Upper lobe of right lung (tissue), 1 donor: Measurements from ENCODE around the gene GTPBP1. TPM values are rescaled to one million over a fixed set of nuclear protein-coding genes. Genes with fewer than 3 reads are reported as not detected.

Experiments
- ATAC-seq: fragments of 200-7000 bp; cut with Tn5 transposase; one replicate; pipeline ENCODE4 v1.9.1; 2020; ENCODE audit warnings: mild to moderate bottlenecking, moderate library complexity
- DNase-seq: peaks from one replicate; pipeline ENCODE4 v3.0.0-alpha.2; 2020
- H3K27ac ChIP-seq: fragments of 200-600 bp; one replicate; pipeline ENCODE4 v1.8.0; 2022
- H3K27me3 ChIP-seq: fragments of 200-600 bp; one replicate; pipeline ENCODE4 v1.8.0; 2022; ENCODE audit warnings: mild to moderate bottlenecking
- H3K36me3 ChIP-seq: fragments of 200-600 bp; one replicate; pipeline ENCODE4 v1.8.0; 2022
- H3K4me1 ChIP-seq: fragments of 200-600 bp; one replicate; pipeline ENCODE4 v1.8.0; 2022
- H3K4me3 ChIP-seq: fragments of 200-600 bp; one replicate; pipeline ENCODE4 v1.8.0; 2022; ENCODE audit warnings: mild to moderate bottlenecking
- H3K9me3 ChIP-seq: fragments of 200-600 bp; one replicate; pipeline ENCODE4 v1.8.0; 2022
- CTCF ChIP-seq: fragments of 200-600 bp; IDR thresholded peaks from one replicate; pipeline ENCODE4 v1.8.0; 2022; ENCODE audit warnings: antibody characterized with exemption
- intact Hi-C: fragments of 100-400 bp; cut with DNase I; formaldehyde crosslinking; loops from one replicate; pipeline ENCODE4 v1.11.0; 2022
- total RNA-seq: library from RNA; stranded (reverse); fragmentation: NEBNext Ultra II Directional; extraction: Animal tissue kit (Norgen Biotek cat#: 25700); gene quantifications from one replicate; pipeline ENCODE4 v1.2.1, GENCODE V29; 2021
- donor health status: DM: no; HTN: yes; CAD: no; lungs with severe emphysema.

GTPBP1 gene
- total RNA-seq, 1 donor from 2014 or later: 72.5 TPM

- DNase-seq (peak; percentile 71), ATAC-seq (peak; percentile 56)
- Histone ChIP-seq H3K27me3 (no peaks in the 10 kb centered on the region), H3K4me1 (peaks cover 14% of the 10 kb centered on the region), H3K9me3 (no peaks in the 10 kb centered on the region), H3K36me3 (peaks cover 70% of the 10 kb centered on the region), H3K4me3 (no peak overlapping the region), H3K27ac (no peak overlapping the region)
- TF ChIP-seq CTCF: peak; percentile 66
- intact Hi-C loops: no loop called here
These were observed 27.6 kb downstream of the GTPBP1 start for GRCh38 chr22:38733329-38733723.

DNA sequence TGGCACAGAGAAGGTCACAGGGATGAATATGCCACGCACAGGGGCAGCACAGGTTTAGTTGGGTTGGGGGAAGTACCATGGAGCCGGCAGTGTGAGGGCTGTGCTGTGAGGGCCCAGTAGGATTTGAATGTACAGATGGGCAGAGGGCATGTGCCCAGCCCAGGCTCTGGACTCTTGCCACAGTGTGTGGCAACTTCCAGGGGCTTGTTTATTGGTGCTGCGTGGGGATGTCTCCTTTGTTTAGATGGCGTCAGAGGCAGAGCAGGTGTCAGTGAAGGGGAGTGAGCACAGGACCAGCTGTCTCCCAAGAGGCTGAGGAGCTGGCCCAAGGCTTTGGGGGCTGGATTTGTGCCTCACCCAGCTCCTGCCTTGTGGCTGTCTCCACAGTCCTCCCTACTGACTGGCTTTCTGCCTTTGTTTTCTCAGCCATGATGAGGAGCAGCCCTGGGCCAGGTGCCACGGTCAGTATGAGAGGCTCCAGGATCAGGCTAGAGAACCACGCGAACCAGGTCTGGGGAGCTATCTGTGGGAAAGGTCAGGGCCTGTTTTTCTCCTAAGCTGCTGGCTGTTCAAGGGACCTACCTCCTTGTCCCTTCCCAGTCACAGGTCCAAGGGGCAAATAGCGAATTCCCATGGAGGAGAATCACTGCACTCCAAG, 28.1 kb downstream of the GTPBP1 start:
- Histone ChIP-seq H3K27ac (peak overlapping the region; percentile 2), H3K36me3 (peaks cover 70% of the 10 kb centered on the region), H3K4me1 (peaks cover 14% of the 10 kb centered on the region), H3K27me3 (no peaks in the 10 kb centered on the region), H3K9me3 (no peaks in the 10 kb centered on the region), H3K4me3 (no peak overlapping the region)
- ATAC-seq (peak; percentile 22), DNase-seq (peak; percentile 76)
- no peak for TF ChIP-seq CTCF
- intact Hi-C loops: no loop called here

GRCh38 chr22:38734421-38735100, 28.8 kb downstream of the GTPBP1 start:
- peaks cover 70% of the 10 kb centered on the region for H3K36me3 ChIP-seq
- ATAC-seq: no peak
- intact Hi-C loops: no loop called here

GRCh38 chr22:38735126-38735464, 29.4 kb downstream of the GTPBP1 start:
- TF ChIP-seq CTCF: no peak
- no peak overlapping the region for H3K27ac ChIP-seq
- DNase-seq: no peak

More at GRCh38 chr22:38734421-38735100, 28.8 kb downstream of the GTPBP1 start:
- no peaks in the 10 kb centered on the region for H3K27me3 ChIP-seq
- TF ChIP-seq CTCF: no peak
- H3K4me3 ChIP-seq: no peak overlapping the region
- peak; percentile 51 for DNase-seq
- H3K27ac ChIP-seq: peak overlapping the region; percentile 2
- peaks cover 14% of the 10 kb centered on the region for H3K4me1 ChIP-seq
- H3K9me3 ChIP-seq: no peaks in the 10 kb centered on the region

GRCh38 chr22:38735465-38736256, 29.9 kb downstream of the GTPBP1 start:
- Histone ChIP-seq H3K27me3 (no peaks in the 10 kb centered on the region), H3K36me3 (peaks cover 70% of the 10 kb centered on the region), H3K4me3 (no peak overlapping the region), H3K27ac (no peak overlapping the region), H3K4me1 (peaks cover 14% of the 10 kb centered on the region), H3K9me3 (no peaks in the 10 kb centered on the region)
- intact Hi-C loops: no loop called here
- DNase-seq (no peak), ATAC-seq (peak; percentile 49)
- TF ChIP-seq CTCF: no peak

More at GRCh38 chr22:38735126-38735464, 29.4 kb downstream of the GTPBP1 start:
- Histone ChIP-seq H3K4me3 (no peak overlapping the region), H3K9me3 (no peaks in the 10 kb centered on the region), H3K27me3 (no peaks in the 10 kb centered on the region), H3K36me3 (peaks cover 70% of the 10 kb centered on the region), H3K4me1 (peaks cover 14% of the 10 kb centered on the region)
- no peak for ATAC-seq
- intact Hi-C loops: no loop called here
